Activated CD4-positive, CD25-positive, alpha-beta regulatory T cell treated with anti-CD3 and anti-CD28 coated beads, Interleukin-2, amount 50 U/mL, for 16 hours (primary cell): ENCODE measurements around the gene RAMP3.
A peak's percentile ranks its signal among the peaks of the same experiment; 100 is the strongest.
"Not testable (repeated sequence)": the region's sequence is repeated elsewhere in the genome, so short reads cannot be mapped to it uniquely, and the experiment has no call there.

Source experiments
- DNase-seq: peaks from one replicate; pipeline ENCODE4 v3.0.0-alpha.2; 2020; ENCODE audit warnings: low read depth, low spot score

Gene RAMP3

DNA sequence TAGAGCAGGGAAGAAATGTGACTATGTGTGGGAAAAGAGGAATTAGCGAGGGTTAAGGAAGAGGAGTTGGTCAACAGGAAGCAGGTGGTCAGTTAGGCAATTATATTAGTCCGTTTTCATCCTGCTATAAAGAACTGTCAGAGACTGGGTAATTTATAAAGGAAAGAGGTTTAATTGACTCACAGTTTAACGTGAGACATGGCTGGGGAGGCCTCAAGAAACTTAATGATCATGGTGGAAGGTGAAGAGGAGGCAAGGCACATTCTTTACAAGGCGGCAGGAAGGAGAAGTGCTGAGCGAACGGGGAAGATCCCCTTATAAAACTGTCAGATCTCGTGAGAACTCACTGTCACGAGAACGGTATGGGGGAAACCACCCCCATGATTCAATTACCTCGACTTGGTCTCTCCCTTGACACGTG lies 35.0 kb downstream of the RAMP3 start:
- DNase-seq = no peak

DNA sequence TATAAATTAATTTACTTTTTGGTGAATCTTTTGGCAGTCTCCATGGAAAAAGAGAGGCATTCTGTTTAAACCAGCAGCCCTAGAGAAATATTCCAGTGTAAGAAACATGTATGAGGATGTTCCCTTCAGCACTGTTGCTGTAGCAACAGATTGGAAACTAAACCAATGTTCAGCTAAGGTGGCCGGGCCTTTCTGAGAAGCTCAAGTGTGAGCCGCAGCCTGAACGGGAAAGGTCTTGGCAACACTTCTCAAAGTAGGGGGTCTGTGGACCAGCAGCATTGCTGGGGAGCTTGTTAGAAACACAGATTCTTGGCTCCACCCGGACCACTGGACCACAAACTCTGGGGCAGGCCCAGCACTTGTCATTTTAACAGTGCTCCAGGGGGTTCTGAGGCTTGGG lies 36.2 kb downstream of the RAMP3 start:
- DNase-seq = no peak

DNA sequence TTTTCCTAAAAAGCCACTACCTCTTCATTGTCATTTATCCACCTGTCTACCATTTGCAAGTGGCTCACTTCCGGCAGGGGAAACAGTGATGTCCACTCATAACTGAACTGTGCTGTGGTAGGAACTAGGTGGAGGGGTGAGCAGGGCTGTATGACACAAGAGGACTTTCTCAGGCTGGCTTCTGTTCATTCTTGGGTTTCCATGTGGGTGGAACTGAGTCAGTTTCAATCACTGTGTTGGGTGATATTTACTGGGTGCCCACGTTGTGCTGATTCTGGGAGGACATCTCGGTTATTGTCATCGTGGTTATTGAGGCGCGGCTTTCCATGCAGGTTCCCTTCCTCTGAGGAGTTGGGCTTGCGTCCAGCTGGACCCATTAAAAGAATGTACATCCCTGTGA lies 38.8 kb downstream of the RAMP3 start:
- DNase-seq = peak; percentile 9

DNA sequence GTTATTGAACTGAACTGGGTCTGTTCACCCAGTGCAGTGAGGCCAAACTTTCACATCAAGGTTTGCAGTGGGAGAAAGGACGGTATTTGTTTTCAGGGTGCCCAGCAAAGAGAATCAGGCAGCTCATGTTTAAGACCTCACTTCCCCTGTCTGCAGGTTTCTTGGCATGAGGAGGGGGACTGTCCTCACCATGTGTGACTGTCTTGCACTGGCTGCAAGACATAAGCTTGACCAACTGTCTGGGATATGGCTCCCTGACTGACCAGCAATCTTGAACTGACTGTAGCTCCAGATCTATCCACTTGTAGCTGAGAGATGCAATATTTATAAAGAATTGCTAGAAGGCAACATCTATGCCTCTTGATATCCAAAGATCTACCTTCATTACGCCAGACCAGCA lies 39.9 kb downstream of the RAMP3 start:
- DNase-seq = no peak

DNA sequence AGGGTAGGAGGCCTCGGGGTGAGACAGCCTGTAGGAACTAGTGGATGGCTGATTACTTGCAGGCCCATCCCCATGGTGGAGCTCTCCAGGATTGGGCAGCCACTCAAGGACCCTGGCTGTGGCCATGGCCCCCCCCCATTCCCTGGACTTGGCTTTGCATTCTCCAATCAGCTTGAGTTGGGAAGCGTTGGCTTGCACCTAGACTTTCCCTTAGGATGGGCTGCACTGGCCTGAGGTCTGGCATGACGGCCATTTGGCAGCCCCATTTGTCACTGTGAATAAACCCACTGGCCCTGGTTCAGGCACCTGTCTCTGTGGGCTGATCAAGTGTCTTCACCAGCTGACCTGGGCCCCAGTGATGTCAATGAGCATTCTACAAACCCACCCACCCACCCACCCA lies 41.4 kb downstream of the RAMP3 start:
- no peak for DNase-seq

- no peak for DNase-seq
These were observed 41.9 kb downstream of the RAMP3 start for GRCh38 chr7:45199506-45199905.

GRCh38 chr7:45202625-45203024 lies 45.0 kb downstream of the RAMP3 start:
- DNase-seq = no peak

- no peak for DNase-seq
These were observed 45.4 kb downstream of the RAMP3 start for GRCh38 chr7:45203036-45203435.

- DNase-seq = no peak
These were observed 45.9 kb downstream of the RAMP3 start for GRCh38 chr7:45203459-45203858.

DNA sequence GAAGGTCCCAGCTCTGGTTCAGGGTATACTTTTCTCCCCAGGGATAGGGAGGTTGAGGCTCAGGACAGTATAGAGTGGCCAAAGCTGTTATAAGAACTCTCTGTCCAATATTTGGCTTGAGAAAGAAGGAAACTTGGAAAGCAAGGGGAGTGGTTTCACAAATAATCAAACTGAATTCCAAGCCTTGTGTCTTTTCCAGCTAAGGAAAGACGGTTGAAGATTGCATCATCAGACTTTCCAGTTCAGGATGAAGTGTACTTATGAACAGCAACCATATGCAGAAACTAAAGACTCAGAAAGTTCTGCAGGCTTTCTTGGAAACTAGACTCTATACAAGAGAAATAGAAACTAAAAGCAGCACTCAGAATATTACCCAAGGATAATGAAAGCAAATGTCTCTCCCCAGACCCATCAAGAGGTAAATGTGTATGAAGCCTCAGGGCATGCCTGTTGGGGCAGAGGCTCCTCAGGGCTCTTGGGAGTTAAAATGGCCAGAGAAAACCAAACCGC lies 46.4 kb downstream of the RAMP3 start:
- DNase-seq = no peak

DNA sequence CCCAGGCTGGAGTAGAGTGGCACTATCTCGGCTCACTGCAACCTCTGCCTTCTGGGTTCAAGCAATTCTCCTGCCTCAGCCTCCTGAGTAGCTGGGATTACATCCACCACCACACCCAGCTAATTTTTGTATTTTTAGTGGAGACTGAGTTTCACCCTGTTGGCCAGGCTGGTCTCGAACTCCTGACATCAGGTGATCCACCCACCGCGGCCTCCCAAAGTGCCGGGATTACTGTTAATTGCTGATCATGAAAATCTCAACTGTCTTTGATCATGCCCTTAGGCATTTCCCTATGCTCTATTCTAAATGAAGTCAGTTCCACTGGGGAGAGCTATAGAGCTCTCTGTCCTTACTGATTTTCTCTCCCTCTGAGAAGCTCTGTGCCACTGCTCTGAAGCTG lies 48.7 kb downstream of the RAMP3 start:
- DNase-seq = not testable (repeated sequence)

GRCh38 chr7:45209909-45210308 lies 52.3 kb downstream of the RAMP3 start:
- DNase-seq = not testable (repeated sequence)

DNA sequence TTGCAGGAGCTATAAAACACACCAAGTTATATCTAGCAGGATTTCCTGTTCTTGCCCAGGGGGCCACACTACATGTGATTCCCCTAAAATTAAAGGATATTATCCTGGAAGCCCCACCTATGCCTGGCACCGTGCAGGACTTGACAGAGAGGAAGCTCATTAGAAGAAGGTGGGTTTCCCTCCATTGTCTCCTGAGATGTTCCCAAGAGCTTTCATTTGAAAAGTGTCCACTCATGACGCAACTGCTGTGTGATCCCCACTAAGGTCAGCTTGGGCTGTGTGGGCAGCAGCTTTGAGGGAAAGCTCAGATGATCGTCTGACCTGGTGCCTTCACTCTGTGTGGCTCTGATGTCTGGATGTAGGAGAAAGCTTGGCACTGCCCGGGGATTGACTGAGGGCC lies 53.5 kb downstream of the RAMP3 start:
- no peak for DNase-seq

DNA sequence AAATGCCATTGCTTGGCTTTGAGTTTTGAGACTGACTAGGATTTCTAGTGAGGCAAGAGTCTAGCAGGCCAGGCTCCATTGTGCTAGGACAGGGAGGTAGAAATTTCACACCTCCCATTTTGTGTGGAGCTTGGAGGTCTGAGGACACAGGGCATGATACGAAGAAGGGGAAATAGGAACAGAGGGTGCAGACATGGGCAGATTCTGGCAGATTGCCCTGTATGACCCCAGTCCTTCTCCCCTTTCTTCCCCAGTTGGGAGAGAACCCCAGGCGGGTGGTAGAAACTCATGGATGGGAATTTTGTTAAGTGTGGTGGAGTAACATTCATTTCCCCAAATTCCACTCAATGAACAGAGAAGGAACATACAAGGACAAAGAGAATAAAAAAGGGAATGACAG lies 54.4 kb downstream of the RAMP3 start:
- DNase-seq = no peak

- no peak for DNase-seq
These were observed 55.0 kb downstream of the RAMP3 start for GRCh38 chr7:45212606-45213005.

DNA sequence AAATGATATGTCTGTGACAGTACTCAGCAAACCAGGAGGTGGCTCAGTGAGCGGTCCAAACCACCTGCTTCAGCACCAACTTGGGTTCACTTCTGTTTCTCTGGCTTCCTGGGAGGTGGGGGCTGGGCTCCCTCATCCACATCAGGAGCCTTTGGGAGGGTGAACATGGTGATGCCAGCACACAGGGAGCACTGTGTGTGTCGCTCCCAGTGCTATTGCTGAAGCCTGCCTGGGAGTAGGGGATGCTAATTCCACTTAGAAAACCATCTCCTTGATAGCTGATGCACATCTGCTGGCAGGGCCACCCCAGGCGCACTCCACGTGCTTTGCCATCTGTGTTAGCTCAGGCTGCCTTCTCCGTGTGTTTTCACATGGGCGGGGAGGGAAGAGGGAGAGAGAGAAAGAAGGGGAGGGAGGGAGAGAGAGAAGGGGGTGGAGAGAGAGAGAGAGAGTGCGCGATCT lies 58.0 kb downstream of the RAMP3 start:
- DNase-seq = no peak

GRCh38 chr7:45216181-45216580 lies 58.6 kb downstream of the RAMP3 start:
- no peak for DNase-seq

- no peak for DNase-seq
These were observed 59.1 kb downstream of the RAMP3 start for GRCh38 chr7:45216622-45217165.

DNA sequence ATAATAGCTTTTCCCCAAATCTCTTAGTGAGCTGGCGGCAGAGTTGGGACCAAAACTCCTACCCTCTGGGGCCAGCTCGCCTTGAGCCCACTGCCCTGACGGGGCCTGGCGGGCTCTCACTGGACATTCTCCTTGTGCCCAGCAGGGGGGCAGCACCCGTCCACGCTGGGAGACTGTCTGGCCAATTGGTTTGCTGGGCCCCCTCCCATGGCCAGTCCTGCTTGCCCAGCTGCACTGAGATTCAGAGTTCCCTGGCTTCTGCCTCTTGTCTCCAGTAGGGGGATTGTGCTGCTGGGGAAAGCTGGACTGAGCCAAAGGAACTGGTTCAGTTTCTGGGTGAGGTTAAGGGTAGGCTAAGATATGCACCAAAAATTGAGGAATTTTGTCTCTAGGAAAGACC lies 59.8 kb downstream of the RAMP3 start:
- DNase-seq = no peak

DNA sequence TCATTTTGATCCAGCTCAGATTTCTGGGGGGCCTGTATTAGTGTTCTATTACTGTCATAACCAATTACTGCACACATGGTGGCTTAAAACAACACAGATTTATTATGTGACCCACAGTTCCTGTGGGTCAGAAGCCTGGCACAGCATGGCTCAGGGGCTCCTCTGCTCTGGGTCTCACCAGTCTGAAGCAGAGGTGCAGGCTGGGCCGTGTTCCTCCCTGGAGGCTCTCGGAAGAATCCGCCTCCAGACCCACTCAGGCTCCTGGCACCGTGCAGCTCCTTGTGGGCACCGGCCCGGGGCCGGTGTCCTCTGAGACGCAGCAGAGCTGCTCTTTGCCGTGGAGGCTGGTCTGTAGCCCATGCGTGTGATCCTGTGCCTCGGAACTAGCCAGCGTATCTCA lies 61.5 kb downstream of the RAMP3 start:
- no peak for DNase-seq

DNA sequence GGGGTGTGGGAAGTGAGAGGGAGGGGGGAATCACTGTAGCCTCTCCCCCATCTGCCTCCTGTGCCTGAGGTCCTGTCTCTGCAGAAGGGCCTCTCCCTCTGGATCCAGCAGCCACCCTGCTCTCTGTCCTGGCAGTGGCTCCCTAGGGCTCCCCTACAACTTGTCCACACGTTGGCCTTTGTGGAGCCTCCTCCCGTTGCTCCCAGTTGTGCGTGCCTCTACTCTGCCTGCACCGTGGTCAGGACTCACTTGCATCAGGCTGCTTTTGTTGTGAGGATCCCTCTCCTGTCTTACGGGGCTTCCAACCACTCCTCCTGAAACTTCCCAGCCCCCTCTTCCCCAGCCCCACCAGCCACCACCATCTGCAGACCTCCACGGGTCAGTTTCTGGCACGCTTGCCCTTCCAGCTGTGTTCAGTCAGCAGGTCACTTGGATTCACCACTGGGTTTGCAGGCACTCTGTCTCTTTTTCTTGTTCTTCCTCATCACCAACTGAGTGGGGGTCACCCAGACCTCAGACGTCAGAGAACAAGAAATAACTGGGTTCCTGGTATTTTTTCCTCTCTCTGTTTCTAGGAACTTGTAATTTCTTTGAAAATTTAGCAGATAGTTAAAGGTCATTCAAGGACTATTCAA lies 62.3 kb downstream of the RAMP3 start:
- DNase-seq = no peak

- no peak for DNase-seq
These were observed 63.4 kb downstream of the RAMP3 start for GRCh38 chr7:45220846-45221618.
